ENCODE results near the gene DNAH7. TPM values are rescaled to one million over a fixed set of nuclear protein-coding genes. Genes with fewer than 3 reads are reported as not detected.

Gene DNAH7
- total RNA-seq, 1 experiment from 2014 or later = 0.11 TPM

DNA sequence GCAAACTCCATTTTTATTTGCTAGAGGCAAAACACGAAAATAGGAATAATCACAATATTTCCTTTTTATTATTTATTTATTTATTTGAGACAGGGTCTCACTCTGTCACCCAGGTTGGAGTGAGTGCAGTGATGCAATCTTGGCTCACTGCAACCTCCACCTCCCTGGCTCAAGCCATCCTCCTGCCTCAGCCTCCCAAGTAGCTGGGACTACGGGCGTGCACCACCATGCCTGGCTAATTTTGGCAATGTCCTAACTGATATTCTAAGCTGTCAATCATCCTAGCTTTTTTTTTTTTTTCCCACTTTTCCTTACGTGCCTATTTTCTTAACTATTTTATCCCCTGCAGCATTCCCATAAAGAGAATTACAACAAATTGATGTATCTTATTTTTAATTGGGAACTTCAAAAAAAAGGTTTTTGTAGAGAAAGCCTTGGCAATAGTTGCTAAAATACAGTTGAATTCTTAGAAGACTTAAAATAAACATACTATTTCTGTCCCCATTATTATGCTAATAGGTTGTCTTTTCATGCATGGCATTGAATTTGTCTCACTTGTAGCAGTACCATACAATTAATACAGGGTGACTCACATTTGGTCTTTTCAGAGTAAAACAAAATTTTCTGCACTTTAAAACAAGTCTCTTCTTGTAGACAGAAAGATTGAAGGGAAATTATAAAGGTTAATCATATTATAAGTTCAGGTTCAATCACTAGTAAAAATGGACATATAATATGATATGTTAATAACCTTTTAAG lies 258.1 kb downstream of the DNAH7 start:
- DNase-seq (ENCODE audit: low read depth) = no peak

DNA sequence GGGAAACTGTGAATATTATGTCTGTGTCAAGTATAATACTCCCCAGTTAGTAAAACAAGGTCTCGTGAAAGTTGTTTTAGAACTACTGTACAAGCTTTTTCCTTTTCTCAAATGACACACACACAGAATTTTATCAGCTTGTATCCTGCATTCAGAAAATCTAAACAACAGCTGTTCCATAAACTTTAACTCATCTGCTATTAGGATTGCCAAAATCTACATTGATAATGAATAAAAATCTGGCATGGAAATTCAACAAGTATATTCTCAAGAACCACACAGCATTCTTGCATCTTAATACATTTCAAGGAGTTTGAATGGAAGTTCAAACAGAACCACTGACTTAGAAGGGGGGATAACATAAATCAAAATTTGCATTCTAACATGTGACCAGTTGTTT lies 260.4 kb downstream of the DNAH7 start:
- no peak for DNase-seq (ENCODE audit: low read depth)

- DNase-seq (ENCODE audit: low read depth) = no peak
Observed at GRCh38 chr2:195805283-195805976, 263.2 kb downstream of the DNAH7 start.

- no peak for DNase-seq (ENCODE audit: low read depth)
Observed at GRCh38 chr2:195795879-195796278, 272.8 kb downstream of the DNAH7 start.

DNA sequence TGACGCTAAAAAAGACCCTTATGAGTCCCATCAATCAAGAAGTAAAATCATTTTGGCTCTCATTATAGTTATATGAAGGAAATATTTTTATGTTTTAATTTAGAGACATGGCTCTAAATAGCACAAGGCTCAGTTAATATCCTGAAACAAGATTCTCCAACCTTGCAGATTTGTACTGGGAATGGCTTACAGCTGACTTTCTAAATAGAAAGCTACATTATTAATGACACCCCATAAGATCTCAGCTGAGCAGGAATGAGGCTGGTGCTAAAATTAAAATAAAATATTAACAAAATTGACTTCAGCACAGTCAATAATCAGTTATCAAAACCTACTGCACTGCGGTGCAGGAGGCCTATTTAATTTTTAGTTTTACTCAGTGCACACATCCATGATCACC lies 274.8 kb downstream of the DNAH7 start:
- no peak for DNase-seq (ENCODE audit: low read depth)

GRCh38 chr2:195782156-195782555 lies 286.5 kb downstream of the DNAH7 start:
- DNase-seq (ENCODE audit: low read depth) = no peak

DNA sequence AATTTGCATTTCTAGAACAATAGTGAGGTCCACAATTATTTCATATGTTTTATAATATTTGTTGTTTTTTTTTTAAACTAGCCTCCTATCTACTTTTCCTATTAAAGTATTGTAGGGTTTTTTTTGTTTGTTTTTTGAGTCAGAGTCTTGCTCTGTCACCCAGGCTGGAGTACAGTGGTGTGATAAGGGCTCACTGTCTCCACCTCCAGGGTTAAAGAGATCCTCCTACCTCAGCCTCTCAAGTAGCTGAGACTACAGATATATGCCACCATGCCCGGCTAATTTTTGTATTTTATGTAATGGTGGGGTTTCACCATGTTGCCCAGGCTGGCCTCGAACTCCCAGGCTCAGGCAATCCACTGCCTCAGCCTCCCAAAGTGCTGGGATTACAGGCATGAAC lies 289.1 kb downstream of the DNAH7 start:
- DNase-seq (ENCODE audit: low read depth) = peak; percentile 25

DNA sequence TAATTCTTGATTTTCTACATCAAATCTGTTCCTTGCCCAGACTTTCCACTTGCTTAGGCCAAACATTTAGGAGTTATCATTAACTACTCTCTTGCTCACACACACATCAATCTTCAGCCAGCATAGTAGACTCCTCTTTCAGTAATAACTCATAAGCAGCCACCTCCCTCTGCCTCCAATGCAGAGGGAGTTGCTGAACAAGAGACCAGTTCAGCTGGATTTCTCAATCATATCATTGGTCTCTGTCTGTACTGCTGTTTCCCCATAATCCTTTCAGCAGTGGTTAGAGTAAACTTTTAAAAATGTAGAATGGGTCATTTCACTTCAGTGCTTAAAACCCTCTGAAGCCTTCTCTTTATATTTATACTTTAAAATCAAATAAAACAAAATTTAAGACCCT lies 298.7 kb downstream of the DNAH7 start:
- DNase-seq (ENCODE audit: low read depth) = no peak

- no peak for DNase-seq (ENCODE audit: low read depth)
Observed at GRCh38 chr2:195768431-195768830, 300.2 kb downstream of the DNAH7 start.

- no peak for DNase-seq (ENCODE audit: low read depth)
Observed at GRCh38 chr2:195766691-195767090, 301.9 kb downstream of the DNAH7 start.

- no peak for DNase-seq (ENCODE audit: low read depth)
Observed at GRCh38 chr2:195763866-195764265, 304.8 kb downstream of the DNAH7 start.

GRCh38 chr2:195759877-195760276 lies 308.8 kb downstream of the DNAH7 start:
- DNase-seq (ENCODE audit: low read depth) = no peak

DNA sequence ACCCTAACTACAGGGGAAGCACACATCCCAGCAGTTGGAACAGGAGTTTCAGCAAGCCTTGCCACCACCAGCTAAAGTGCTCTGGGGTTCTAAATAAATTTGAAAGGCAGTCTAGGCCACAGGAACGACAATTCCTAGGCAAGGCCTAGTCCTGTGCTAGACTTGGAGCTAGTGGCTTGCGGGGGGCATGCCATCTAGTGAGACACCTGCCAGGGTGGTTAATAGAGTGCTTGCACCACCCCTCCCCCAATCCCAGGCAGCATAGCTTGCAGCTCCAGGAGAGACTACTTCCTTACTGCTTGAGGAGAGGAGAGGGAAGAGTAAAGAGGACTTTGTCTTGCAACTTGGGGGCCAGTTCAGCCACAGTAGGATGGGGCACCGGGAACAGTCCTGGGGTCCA lies 309.8 kb downstream of the DNAH7 start:
- DNase-seq (ENCODE audit: low read depth) = no peak

- no peak for DNase-seq (ENCODE audit: low read depth)
Observed at GRCh38 chr2:195756218-195756942, 312.3 kb downstream of the DNAH7 start.

- DNase-seq (ENCODE audit: low read depth) = no peak
Observed at GRCh38 chr2:195741191-195741590, 327.4 kb downstream of the DNAH7 start.

DNA sequence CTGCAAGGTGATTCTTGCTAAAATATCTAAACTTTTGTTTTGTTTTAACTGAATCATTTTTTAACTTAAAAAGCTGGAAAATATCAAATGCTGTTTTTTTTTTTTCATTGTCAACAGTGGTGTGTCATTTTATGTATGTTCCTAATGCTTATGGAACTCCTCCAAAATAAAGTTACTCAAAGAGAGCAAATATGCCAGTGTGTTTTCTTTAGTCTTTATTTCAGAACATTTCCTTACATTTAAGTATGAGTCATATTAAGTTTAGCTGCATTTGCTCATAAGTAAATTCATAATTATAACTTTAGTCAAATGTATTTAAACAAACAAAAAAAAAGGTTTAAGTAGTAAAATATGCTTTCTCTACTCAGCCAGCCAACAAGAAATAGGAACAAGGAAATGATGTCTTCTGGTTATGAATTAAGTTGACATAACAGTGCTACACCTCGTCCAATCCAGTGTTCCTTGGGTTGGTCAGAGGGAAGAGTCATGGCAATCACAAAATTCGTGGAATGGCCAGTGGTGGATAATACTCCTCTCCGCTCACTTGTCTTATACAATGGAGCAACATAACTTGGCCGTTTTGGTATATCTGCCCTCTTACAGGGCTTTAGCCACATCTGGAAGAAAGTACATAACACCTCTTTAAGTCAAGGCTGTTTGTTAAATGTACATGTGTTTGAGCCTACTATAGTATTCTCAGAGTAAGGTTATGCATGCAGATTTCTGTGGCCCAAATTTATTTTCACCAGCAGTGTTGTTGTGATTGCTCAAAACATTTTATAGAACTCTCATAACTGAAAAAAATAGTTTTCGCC lies 330.9 kb downstream of the DNAH7 start:
- no peak for DNase-seq (ENCODE audit: low read depth)

DNA sequence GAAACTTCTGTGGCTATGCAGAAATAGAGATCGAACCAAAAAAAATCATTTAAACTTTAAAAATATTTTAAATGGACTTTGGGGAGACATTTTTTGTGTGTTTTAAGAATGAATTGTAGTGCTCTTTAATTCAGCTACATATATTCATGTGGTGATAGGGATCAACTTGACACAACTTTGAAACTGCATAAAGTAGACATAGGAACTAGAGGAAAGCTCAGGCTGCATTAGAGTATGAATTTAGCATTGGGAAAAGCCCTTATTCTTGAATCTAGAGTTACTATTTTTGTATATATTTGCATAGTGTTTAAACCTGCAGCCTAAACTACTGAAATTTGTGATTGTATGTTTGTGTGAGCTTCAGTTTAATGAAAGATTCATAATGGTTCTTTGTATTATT lies 333.3 kb downstream of the DNAH7 start:
- DNase-seq (ENCODE audit: low read depth) = no peak

DNA sequence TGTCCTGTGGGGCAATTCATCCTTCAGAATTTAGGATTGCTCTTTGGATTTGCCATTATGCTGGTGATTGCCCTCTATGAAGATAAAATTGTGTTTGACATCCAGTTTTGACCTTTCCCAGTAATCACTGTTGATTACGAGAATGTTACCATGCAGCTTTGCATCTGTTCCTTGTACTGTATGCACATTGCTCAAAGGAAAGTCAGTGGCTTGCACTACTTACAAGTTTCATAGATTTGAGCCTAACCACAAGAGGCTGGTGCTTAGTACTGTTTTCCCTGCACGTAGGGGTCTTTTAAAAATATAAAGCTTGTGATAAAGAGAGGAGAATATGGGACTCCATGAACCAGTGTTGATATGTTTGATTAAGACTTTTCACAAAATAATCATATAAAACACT lies 333.7 kb downstream of the DNAH7 start:
- no peak for DNase-seq (ENCODE audit: low read depth)

DNA sequence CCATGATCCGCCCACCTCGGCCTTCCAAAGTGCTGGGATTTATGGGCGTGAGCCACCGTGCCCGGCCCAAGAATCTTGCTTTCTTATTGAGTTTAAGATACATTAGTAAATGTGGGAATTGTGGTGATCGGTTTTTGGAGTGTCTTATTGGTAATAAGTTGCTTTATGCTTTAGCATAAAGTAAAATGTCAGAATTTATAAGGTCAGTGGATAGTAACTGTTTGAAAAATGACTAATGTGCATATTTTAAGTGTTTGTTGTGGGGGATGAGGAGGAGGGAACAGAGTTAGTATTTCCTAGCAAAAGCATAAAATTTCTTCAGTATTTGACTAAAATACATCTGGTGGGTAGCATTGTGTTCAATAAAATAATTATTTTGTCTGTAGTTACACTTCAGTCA lies 334.2 kb downstream of the DNAH7 start:
- no peak for DNase-seq (ENCODE audit: low read depth)

GRCh38 chr2:195733831-195734230 lies 334.8 kb downstream of the DNAH7 start:
- DNase-seq (ENCODE audit: low read depth) = no peak

DNA sequence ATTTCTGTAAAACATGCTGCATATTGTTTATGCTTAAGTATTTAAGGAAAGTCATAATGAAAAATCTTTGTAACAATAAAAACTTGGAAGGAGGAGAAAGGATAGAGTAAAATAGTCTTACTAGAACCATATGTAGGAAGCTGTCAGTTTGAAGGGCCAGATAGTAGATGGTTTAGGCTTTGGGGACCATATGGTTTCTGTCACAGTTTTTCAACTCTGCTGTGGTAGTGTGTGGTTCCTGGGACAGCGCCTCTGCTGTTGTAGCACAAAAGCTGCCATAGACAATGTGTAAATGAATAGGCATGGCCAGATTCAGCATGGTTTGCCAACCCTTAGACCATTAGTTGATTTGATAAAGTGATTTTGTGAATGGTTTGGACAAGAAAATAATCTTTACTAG lies 336.1 kb downstream of the DNAH7 start:
- no peak for DNase-seq (ENCODE audit: low read depth)

GRCh38 chr2:195730912-195731311 lies 337.7 kb downstream of the DNAH7 start:
- DNase-seq (ENCODE audit: low read depth) = no peak
